MCF 10A (cell line): ENCODE results near the gene ADAM17. TPM values are rescaled to one million over a fixed set of nuclear protein-coding genes. Genes with fewer than 3 reads are reported as not detected.

Experiments
- BruUV-seq: library from RNA; stranded (reverse); fragments of 400-500 nt; replicated peaks from 2 replicates; lab custom pipeline; 2021; lab: Mats Ljungman, UMichigan
- CTCF ChIA-PET: fragments of 300-600 bp; sonication (Branson Sonifier 250); formaldehyde crosslinking; extraction: SDS; loops from one replicate; lab custom pipeline; 2021; ENCODE audit warnings: antibody characterized with exemption, inconsistent platforms; lab: Yijun Ruan, JAX
- POLR2A ChIA-PET: fragments of 300-600, 350-650 bp; sonication (Branson Sonifier 250); formaldehyde crosslinking; extraction: SDS; loops from one replicate; lab custom pipeline; 2020; ENCODE audit warnings: antibody characterized with exemption, inconsistent platforms; lab: Yijun Ruan, JAX
- DNase-seq: peaks from one replicate; pipeline ENCODE4 v3.0.0-alpha.2; 2018; ENCODE audit not compliant: unreplicated experiment
- H3K27ac Mint-ChIP-seq: one replicate; pipeline ENCODE4 v1.8.0; 2022; ENCODE audit warnings: mild to moderate bottlenecking, low read depth, mixed read lengths; ENCODE audit not compliant: unreplicated experiment
- H3K27me3 Mint-ChIP-seq: one replicate; pipeline ENCODE4 v1.8.0; 2022; ENCODE audit warnings: mixed read lengths; ENCODE audit not compliant: insufficient read depth, unreplicated experiment
- H3K36me3 Mint-ChIP-seq: one replicate; pipeline ENCODE4 v1.8.0; 2022; ENCODE audit warnings: mild to moderate bottlenecking, moderate library complexity, mixed read lengths; ENCODE audit not compliant: insufficient read depth, unreplicated experiment
- H3K4me1 Mint-ChIP-seq: one replicate; pipeline ENCODE4 v1.8.0; 2022; ENCODE audit warnings: mixed read lengths; ENCODE audit not compliant: insufficient read depth, unreplicated experiment
- H3K4me3 Mint-ChIP-seq: one replicate; pipeline ENCODE4 v1.8.0; 2022; ENCODE audit warnings: mild to moderate bottlenecking, moderate library complexity, mixed read lengths; ENCODE audit not compliant: unreplicated experiment
- H3K9me3 Mint-ChIP-seq: one replicate; pipeline ENCODE4 v1.8.0; 2022; ENCODE audit warnings: mixed read lengths; ENCODE audit not compliant: unreplicated experiment
- CTCF ChIP-seq: fragments of 200-600 bp; IDR thresholded peaks from one replicate; pipeline ENCODE4 v1.8.0; 2022; ENCODE audit warnings: antibody characterized with exemption, mild to moderate bottlenecking; ENCODE audit not compliant: unreplicated experiment
- intact Hi-C: fragments of 100-400 bp; cut with micrococcal nuclease; formaldehyde crosslinking; loops from 2 replicates; pipeline ENCODE4 v1.14.1; 2022
- total RNA-seq: library from RNA; stranded (reverse); gene quantifications from 2 replicates; pipeline ENCODE4 v1.2.3, GENCODE V29; 2022

ADAM17 gene
- total RNA-seq, 1 experiment from 2014 or later = 44.3 TPM

DNA sequence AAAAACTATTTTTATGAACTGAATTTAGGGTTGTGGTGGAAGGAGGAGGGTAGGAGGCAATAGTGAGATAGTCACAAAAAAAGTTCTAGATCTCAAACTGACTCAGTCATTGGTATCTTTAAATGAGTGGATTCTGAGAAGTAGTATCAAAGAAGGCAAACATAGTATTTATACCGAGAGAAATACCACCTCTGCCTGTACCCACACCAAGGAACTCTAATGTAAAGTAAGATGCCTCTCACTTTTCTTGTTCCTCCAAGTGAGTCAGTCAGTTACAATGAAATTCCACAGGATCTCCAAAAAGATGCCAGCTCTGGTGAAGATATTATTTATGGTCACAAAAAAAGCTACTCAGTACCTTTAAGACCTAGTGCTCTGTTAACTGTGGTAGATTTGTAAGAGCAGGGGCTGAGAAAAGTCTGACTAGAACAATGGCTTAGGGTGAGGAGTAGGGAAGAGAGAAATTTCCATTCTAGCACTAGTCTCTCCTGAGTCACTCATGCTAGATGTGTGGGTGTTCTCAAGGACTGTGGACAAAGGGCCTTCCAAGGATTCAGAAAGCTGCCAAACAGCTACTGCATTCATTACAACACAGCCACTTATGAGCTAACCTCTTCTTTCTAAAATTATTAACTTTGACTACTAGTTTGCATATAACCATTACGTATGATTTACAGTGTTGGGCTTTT lies 38.9 kb upstream of the ADAM17 start:
- Mint-ChIP-seq H3K4me1 (peaks cover 21% of the 10 kb centered on the region), H3K9me3 (peaks cover 2% of the 10 kb centered on the region), H3K4me3 (no peak overlapping the region), H3K36me3 (peaks cover 30% of the 10 kb centered on the region), H3K27ac (peak overlapping the region; percentile 55), H3K27me3 (no peaks in the 10 kb centered on the region)
- intact Hi-C loops = no loop called here
- no peak for TF ChIP-seq CTCF
- BruUV-seq = no TSS peak
- DNase-seq = peak; percentile 89
- ChIA-PET CTCF (interaction anchor here (0.5 to 2.2 kb wide), 6 partner anchors 12 to 176 kb away, joined by 3 to 6 read pairs (median 3); no protein-coding TSS in a partner anchor), POLR2A (interaction anchor here (0.5 to 3.0 kb wide), 10 partner anchors 11 to 249 kb away, joined by 3 to 21 read pairs (median 6); partner anchors contain the start of genes ADAM17, TAF1B and YWHAQ)

DNA sequence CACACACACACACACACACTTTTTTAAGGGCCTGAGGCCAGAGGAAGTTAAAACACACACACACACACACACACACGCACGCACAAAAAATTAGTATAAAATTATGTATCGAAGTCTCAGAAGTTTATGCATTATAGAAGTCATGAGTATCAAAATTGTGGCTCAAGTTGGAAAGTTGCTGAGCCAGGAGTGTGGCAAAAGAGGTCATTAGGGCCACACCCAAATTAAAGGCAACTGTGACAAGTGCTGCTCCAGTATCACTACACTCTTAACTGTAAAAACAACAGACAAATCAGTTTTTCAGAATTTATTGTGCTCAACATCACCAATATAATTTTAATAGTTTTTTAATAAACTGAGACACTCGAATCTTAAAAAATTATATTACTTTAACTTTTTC lies 38.3 kb upstream of the ADAM17 start:
- intact Hi-C loops = no loop called here
- Mint-ChIP-seq H3K4me3 (no peak overlapping the region), H3K27ac (peak overlapping the region; percentile 55), H3K4me1 (peaks cover 21% of the 10 kb centered on the region), H3K9me3 (no peaks in the 10 kb centered on the region), H3K27me3 (no peaks in the 10 kb centered on the region), H3K36me3 (peaks cover 32% of the 10 kb centered on the region)
- ChIA-PET CTCF (interaction anchor here (0.6 to 1.0 kb wide), 4 partner anchors 12 to 464 kb away, joined by 3 to 4 read pairs (median 3); no protein-coding TSS in a partner anchor), POLR2A (interaction anchor here (1.0 to 3.0 kb wide), 6 partner anchors 12 to 159 kb away, joined by 3 to 21 read pairs (median 7); partner anchors contain the start of gene ADAM17)
- no peak for TF ChIP-seq CTCF
- BruUV-seq = no TSS peak
- DNase-seq = no peak

DNA sequence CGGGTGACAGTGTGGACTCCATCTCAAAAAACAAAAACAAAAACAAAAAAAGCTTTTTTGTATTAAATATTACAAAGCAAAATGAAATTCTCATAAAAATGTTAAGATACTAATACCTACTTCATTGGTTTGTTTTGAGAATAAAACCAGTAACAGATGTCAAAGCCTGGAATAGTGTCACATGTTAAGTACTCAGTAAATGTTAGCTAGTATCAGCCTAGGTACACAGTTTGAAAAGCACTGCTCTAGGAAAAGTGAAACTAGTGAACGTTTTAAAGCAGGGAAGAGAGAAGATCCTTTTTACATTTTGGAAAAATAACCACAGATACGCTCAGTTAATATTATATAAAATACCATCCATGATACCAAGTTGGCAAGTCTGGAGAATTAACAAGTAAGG lies 37.1 kb upstream of the ADAM17 start:
- H3K4me3 Mint-ChIP-seq = no peak overlapping the region
- H3K27ac Mint-ChIP-seq = no peak overlapping the region
- DNase-seq = no peak
- TF ChIP-seq CTCF = no peak
- ChIA-PET CTCF (interaction anchor here (0.6 kb wide), 2 partner anchors 15 to 505 kb away, joined by 3 read pairs; no protein-coding TSS in a partner anchor), POLR2A (no interaction called here)
- peaks cover 35% of the 10 kb centered on the region for H3K36me3 Mint-ChIP-seq
- H3K9me3 Mint-ChIP-seq = no peaks in the 10 kb centered on the region
- BruUV-seq = no TSS peak
- intact Hi-C loops = no loop called here
- no peaks in the 10 kb centered on the region for H3K27me3 Mint-ChIP-seq
- peaks cover 21% of the 10 kb centered on the region for H3K4me1 Mint-ChIP-seq

GRCh38 chr2:9590641-9591040 lies 35.0 kb upstream of the ADAM17 start:
- Mint-ChIP-seq H3K27ac (no peak overlapping the region), H3K4me3 (no peak overlapping the region), H3K4me1 (peaks cover 25% of the 10 kb centered on the region), H3K36me3 (peaks cover 46% of the 10 kb centered on the region), H3K27me3 (no peaks in the 10 kb centered on the region), H3K9me3 (no peaks in the 10 kb centered on the region)
- no TSS peak for BruUV-seq
- ChIA-PET POLR2A (interaction anchor here (1.0 to 2.9 kb wide), 5 partner anchors 17 to 39 kb away, joined by 3 to 12 read pairs (median 5); partner anchors contain the start of gene ADAM17), CTCF (no interaction called here)
- no peak for DNase-seq
- TF ChIP-seq CTCF = no peak
- intact Hi-C loops = no loop called here
